Measurements from ENCODE around the gene CCL2.

The CCL2 gene

DNA sequence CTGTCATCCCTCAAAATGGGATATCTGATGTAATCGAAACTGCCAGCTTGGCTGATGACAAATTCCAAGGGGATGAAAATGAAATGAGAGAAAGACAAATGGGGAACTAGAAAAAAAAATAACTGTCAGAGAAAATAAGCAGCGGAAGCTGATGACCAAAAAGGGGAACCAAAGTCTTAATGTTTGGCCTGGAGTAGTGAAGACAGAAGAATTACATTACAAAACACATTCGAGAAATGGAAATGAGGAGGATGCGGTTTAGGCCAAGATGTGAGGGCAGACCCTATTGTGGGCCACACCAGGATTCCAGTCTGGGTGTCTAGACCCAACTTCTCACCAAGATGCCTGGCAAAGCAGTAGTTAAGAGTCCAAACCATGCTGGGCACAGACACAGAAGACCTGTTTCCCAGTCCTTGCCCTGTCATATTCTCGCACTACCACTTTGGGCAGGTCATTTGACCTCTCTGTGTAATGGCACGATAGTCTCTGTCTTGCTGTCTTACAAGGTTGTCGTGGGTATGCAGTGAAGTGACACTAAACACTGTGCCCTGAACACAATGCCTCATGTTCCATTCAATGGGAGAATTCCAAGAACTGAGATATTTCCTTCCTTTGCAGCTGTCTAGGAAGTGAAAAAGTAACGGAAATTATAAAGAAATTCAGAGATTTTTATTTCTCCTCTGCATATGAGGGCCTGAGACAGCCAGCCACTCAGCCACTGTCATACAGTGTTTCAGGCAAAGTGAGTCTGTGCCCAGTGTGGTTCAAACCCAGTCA lies 12.3 kb upstream of the CCL2 start:
- DNase-seq, result no peak

DNA sequence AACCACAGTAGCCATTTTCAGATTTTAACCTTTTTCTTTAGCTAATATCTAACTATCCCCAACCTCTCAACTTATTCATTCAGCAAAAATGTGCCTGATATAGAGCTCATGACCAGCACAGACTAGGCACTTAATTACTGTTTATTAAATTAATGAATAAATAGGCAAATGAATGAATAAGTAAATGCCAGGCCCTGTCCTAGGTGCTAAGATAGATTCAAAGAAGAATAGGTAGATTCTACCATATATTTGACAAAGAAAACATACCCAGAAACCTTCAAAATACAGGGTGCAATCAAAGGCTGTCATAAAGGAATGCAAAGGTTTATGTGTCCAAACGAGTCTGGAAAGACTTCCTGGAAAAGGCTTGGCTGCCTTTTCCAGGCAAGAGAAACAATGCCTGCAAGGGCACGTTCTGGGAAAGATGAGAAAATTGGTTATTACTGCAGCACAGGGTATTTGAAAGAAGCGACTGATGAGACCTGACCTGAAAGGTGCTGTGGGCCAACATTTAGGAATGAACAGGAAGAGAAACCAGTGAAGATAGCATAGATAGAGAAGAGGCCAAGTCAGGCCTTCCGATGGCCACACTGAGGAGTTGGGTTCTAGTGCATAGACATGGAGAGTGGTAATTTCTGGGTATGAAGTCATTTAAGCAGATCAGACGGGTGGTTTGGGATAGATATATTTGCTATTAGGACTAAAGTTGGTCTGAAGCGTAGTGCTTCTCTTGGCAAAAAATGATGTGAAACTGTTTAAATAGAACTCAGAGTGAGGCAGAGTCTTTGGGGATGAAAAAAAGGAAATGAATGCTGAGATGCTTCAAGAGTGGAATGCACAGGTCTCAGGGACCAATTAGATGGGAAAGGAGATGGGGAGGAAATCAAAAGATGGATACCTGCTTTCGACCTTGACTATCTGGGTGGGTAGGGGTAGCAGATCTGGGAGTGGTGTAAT lies 11.4 kb upstream of the CCL2 start:
- DNase-seq, result no peak

DNA sequence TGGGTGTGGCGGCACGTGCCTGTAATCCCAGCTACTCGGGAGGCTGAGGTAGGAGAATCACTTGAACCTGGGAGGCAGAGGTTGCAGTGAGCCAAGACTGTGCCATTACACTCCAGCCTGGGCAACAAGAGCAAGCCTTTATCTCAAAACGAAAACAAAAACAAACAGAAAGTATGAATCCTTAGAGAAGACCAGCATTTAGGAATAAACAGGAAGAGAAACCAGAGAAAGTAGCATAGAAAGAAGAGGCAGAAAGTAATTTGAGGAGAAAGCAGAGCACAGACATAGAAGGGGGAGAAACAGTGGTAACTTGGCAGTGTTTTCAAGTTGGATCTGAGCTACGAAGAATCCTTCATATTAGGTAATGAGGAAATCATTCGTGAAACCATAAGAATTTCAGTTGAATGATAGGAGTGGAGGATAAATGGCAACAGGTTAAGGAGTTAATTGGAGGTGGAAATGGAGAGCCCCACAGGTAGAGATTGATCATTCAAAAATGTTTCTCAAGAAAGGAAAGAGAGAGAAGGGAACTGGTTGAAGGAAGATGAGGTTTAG lies 9.7 kb upstream of the CCL2 start:
- DNase-seq, result no peak

DNA sequence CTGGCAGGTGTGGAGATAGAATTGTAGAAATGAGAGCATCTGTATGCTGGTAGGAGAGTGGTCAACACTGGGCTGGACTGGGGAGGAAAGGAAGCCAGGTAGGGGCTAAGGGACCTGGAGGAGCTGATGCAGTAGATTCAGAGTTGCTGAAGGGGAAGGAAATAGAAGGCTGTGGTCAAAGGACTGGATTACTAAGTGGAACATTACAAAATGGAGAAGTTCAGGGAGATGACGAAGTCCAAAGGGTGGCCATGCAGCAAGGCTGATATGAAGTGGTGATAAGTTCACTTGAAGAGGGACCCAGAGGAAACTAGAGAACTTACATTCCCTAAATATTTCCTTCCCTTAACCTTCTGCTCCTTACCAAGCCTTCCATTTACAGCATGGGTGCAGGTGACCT lies 8.6 kb upstream of the CCL2 start:
- no peak for DNase-seq

DNA sequence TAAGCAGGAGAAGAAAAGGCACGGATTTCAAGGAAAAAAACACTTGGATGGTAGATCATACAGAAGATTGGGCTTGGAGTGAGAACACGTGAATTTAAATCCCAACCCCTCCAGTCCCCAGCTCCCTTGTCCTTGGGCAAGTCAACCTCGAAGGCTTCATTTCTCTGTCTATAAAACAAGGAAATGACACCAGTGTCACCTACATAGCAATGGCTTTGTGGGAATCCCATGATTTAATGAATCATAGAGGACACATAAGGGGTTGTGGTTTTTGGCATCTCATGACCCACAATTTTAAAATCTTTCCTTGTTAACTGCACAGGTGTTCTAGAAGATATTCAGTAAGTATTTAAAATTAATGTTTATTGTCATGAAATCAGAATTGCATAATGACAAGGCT lies 8.2 kb upstream of the CCL2 start:
- no peak for DNase-seq

DNA sequence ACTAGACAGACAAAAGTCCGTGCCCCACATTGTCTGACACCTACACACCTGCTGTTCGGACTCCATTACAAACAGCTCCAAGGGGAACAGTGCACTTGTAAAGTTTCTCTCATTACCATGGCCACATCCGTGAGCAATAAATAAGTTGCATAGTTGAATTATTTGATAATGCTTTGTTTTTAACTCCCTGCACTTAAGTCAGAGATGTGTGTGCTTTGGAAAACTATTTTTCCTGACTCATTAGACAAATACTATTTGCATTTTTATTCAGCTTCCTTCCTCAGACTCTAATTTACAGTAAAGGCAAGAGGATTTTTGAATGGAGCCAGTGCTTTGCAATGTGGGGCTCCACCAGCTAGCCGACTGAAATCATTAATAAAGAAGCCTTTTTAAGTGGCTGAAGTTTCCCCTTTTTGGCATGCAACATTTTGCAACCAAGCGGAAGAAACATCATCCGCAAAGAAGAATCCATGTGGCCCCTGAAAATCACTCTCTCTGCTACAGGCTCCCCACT lies 6.5 kb upstream of the CCL2 start:
- DNase-seq, result no peak

DNA sequence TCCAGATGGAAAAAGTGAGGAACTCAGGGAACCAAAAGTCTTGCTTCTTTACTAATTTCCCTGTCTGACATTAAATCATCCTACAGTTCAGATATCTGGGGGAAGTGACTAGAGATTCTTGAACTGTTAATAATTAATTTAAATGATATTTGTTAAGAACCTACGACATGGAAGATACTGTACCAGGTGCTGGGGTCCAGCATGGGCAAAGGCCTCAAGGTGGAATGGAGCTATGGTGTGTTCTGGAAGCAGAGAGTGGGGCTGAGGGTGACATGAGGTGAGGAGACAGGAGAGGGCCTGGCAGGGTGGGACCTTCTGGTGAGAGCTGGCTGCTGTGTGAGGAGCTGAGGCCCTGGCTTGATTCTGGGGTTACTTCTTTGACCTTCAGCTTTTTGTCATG lies 6.0 kb upstream of the CCL2 start:
- no peak for DNase-seq

DNA sequence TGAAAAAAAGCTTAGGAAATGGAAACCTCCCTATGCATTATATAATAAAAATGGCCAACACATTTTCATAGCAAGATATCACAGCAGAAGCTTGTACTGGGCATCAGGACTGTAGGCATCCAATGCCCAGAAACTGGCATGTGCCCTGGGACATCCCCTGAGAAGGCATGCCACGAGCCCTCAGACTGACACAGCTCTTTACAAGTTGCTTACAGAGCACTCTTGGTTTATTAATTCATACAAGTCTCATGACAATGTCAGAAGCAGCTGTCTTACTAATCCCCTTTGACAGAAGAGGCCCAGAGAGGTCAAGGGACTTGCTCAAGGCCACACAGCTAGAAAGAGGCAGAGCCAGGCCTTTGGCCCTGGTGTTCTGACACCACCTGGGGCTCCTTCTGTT lies 5.6 kb upstream of the CCL2 start:
- no peak for DNase-seq

DNA sequence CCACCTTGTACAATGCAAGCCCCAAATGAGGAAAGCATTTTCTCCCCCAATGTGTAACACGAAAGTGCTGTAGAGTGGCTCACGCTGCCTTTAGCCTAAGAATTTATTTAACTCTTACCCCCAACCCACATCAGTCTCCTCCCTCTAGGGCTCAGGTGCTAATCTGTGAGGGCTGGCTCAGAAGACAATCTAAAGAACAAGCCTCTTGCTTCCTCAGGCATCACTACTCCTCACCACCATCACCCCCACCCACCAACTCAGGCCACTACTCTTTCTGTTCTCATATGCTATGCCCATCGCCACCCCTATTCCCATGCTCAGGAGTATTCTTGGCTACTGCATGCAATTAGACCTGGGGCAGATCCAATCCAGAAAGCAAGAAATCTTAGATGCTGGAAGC lies 3.9 kb upstream of the CCL2 start:
- DNase-seq, result no peak

DNA sequence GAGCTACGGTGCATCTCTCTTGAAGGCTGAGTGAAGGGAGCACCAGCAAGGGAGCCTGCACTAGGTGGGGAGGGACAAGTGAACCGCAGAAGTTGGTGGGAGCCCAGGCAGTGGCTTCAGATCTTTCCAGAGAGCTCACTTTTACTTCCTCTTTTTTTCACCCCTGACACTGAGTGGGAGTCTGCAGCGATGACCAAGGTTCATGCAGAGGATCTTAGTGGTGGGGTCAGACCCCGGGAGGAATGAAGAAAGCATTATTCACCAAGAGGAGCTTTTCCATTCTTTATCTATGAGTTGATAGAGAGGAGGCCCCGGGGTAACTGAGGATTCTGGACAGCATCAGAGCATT lies 3.0 kb upstream of the CCL2 start:
- DNase-seq, result no peak

DNA sequence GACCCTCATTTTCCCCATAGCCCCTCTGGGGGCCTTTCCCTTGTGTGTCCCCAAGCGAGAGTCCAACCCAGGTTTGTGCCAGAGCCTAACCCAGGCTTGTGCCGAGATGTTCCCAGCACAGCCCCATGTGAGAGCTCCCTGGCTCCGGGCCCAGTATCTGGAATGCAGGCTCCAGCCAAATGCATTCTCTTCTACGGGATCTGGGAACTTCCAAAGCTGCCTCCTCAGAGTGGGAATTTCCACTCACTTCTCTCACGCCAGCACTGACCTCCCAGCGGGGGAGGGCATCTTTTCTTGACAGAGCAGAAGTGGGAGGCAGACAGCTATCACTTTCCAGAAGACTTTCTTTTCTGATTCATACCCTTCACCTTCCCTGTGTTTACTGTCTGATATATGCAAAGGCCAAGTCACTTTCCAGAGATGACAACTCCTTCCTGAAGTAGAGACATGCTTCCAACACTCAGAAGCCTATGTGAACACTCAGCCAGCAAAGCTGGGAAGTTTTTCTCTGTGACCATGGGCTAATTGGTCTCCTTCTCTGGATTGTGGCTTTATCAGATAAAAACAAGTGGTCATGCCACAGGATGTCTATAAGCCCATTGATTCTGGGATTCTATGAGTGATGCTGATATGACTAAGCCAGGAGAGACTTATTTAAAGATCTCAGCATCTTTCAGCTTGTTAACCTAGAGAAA lies 2.5 kb upstream of the CCL2 start:
- DNase-seq, result no peak

DNA sequence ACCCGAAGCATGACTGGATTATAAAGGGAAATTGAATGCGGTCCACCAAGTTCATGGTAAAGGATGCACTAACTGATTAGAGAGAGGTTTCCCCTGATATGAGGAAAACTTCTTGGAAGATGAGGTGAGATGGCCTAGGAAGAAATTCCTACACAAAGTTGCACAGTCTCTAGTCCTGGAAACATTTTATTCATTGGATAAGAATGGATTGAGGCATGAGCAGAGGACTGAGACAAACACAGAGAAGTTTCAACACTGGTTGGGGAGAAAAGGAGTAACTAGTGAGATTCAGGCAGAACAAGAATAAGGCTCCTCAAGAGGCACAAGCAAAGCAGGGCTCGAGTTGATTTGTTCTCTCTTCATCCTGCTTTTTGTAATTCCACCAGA lies 2.0 kb upstream of the CCL2 start:
- DNase-seq, result no peak

DNA sequence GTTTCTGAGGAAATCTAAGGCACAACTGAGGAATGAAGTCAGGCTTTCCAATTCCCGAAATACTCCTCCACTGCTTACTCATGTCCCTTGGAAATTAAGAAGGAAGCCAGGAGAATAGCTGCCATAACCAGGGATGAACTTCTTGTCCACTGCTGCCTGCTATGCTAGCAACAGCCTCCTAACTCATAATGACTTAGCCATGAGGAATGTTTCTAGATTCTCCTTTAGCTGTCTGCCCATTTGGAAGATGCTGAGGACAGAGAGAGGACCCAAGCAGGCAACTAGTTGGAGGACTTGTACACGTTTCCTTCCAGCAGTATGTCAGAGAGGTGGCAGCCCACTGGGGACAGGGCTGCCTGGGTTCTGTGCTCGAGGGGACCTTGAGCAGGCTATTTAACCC lies 939 bp upstream of the CCL2 start:
- no peak for DNase-seq

DNA sequence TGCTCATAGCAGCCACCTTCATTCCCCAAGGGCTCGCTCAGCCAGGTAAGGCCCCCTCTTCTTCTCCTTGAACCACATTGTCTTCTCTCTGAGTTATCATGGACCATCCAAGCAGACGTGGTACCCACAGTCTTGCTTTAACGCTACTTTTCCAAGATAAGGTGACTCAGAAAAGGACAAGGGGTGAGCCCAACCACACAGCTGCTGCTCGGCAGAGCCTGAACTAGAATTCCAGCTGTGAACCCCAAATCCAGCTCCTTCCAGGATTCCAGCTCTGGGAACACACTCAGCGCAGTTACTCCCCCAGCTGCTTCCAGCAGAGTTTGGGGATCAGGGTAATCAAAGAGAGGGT lies 272 bp downstream of the CCL2 start:
- no peak for DNase-seq

DNA sequence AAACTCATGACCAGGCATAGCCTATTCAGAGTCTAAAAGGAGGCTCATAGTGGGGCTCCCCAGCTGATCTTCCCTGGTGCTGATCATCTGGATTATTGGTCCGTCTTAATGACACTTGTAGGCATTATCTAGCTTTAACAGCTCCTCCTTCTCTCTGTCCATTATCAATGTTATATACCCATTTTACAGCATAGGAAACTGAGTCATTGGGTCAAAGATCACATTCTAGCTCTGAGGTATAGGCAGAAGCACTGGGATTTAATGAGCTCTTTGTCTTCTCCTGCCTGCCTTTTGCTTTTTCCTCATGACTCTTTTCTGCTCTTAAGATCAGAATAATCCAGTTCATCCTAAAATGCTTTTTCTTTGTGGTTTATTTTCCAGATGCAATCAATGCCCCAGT lies 756 bp downstream of the CCL2 start:
- DNase-seq, result no peak

DNA sequence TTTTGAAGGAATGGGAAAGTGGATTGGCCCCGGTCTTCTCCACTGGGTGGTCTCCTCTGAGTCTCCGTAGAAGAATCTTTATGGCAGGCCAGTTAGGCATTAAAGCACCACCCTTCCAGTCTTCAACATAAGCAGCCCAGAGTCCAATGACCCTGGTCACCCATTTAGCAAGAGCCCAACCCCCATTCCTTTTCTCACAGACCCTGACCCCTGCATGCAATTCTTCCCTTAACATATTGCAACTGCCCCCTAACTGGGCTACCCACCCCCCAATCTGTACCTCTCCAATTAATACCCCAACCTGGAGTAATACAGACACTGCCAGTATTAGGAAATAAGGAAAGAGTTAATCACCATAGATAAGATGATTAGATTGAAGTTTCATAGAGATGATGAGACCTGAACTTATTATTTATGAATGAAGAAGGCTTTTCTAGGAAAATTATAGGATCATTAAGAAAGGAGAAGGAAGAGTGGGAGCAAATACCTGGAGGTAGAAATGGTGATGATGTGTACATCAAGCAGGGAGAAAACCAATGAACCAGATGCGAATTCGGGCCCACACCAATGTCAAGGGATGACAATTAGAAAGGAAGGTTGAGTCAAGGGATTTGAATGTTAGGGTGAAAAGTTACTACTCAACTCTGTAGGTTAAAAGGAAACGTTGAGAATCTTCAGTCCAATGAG lies 2.4 kb downstream of the CCL2 start:
- no peak for DNase-seq

DNA sequence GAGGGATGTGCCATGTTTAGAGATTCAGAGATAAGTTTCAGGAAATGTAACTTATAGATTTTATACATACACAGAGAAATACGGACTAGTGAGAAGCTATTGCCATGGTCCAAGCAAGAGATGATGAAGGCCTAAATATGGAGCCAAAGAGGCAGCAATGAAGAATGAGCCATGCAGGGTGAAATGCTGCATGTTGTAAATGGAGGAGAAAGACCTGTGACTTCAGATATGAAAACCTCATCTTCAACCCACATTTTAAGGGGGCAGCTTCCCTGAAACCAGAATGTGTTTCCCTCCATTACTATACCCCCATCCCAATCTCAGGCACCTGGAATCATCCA lies 2.9 kb downstream of the CCL2 start:
- DNase-seq, result no peak

DNA sequence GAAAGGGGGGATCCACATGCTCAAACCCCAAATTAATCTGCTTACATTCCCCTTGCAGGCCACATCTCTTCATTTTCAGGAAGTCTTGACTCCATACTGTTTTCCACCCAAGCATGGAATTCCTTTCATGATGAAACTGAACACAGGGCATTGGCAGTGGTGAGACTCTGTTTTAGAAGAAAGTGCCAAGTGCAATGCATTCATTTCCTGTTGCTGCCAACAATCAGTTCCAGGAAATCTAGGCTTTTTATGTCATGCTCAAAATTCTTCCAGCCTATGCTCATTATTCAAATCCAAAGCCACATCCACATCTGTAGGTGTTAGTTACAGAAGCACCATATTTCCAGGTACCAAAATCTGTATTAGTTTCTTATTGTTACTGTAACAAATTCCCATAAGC lies 4.1 kb downstream of the CCL2 start:
- no peak for DNase-seq

DNA sequence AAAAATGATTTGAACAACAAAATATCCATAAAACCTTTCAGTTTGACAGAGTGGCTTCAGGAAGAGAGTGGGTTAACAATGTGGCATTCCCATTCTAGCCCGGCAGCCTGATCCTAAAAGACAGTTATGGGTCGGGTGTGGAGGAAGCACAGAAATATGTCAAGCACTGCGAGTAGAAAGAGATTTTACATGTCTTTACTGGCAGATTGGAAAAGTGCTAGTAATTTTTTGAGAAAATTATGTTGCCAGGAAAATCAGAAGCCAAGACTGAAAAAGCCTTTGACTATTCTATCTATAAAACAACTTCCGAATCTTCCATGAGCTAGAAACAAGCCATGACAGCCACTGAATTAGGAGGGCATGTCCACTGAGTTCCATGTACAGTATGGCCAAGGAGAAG lies 5.8 kb downstream of the CCL2 start:
- DNase-seq, result no peak

DNA sequence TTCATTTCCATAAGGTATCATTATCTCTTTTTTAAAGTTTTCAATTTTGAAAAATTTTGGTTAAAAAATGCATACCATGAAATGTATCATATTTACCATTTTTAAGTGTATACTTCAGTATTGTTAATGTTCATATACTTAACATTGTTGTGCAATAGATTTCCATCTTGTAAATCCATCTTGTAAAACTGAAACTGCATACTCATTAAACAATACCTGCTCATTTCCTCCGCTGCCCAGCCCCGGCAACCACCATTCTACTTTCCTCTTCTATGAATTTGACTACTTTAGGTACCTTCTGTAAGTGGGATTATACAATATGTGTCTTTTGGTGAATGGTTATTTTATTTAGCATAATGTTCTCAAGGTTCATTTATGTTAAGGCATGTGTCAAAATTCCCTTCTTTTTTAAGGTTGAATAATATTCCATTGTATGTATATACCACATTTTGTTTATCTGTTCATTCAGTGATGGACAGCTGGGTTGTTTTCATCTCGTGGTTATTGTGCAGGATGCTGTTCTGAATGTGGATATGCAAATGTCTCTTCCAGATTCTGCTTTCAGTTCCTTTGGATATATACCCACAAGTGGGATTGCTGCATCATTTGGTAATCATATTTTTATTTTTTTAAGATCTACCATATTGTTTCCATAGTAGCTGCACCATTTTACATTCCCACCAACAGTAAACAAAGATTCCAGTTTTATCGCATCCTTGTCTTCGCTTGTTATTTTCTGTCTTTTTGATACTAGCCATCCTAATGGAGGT lies 6.7 kb downstream of the CCL2 start:
- DNase-seq, result no peak

DNA sequence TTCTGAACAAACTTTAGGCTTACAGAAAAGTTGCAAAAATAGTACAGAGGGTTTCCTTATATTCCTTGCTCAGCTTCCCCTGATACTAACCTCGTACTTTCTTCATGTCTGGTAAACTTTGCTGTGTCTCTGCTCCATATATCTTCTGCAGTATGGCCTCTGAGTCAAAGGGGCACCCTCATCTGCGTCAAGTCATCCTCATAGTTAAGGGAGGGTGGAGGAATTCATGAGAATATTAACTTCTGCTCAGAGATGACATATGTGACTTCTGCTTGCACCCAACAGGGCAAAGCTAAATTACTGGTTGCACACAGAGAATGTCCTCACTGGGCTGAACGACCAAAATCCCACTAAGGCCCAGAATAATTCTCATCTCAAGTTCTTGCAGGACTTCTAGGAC lies 10.6 kb downstream of the CCL2 start:
- DNase-seq, result no peak

DNA sequence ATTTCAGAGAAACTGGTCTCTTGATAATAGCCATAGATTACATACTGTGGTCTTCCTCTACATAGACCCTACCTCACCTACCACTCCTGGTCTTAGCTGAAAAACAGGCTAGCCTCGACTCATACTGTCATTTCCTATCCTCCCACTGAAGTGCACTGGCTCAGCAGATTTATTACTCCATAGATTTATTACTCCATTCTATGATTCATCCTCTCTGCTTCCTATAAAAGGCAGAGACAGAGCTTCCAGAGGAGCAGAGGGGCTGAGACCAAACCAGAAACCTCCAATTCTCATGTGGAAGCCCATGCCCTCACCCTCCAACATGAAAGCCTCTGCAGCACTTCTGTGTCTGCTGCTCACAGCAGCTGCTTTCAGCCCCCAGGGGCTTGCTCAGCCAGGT lies 14.9 kb downstream of the CCL2 start, which contains the start of gene CCL7:
CCL7 (plus strand) TSS at position 253 of the 400 bp plus-strand sequence; CDS start at position 323, 70 bp downstream.
- DNase-seq, result no peak

Data from NK-92 treated with Interleukin-12 subunit alpha and Interleukin-12 subunit beta, amount 100 ng/mL, for 24 hours (cell line).